ENCODE measurements around the gene JMJD8.
"Not testable (repeated sequence)": the region's sequence is repeated elsewhere in the genome, so short reads cannot be mapped to it uniquely, and the experiment has no call there.

Gene JMJD8

DNA sequence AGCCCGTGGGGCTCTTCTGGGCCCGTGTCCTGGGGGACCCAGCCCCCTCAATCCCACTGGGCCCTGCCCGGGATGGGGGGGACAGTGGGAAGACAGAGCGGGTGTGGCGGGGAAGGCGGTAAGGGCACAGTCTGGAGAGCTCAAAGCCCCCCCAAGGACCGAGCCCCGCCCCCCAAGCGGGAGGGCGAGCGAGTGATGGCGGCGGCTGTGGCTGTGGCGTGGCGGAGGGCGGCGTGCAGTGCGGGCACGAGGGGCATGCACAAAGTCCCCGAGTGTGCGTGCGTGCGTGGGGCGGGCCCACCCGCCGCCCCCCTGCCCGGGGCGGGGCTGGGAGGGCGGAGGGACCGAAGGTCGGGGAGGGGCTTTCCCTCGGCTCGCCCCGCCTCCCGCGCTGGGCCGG lies 9.6 kb upstream of the JMJD8 start:
- DNase-seq, result no peak

GRCh38 chr16:693364-693763 lies 9.2 kb upstream of the JMJD8 start:
- DNase-seq, result no peak

DNA sequence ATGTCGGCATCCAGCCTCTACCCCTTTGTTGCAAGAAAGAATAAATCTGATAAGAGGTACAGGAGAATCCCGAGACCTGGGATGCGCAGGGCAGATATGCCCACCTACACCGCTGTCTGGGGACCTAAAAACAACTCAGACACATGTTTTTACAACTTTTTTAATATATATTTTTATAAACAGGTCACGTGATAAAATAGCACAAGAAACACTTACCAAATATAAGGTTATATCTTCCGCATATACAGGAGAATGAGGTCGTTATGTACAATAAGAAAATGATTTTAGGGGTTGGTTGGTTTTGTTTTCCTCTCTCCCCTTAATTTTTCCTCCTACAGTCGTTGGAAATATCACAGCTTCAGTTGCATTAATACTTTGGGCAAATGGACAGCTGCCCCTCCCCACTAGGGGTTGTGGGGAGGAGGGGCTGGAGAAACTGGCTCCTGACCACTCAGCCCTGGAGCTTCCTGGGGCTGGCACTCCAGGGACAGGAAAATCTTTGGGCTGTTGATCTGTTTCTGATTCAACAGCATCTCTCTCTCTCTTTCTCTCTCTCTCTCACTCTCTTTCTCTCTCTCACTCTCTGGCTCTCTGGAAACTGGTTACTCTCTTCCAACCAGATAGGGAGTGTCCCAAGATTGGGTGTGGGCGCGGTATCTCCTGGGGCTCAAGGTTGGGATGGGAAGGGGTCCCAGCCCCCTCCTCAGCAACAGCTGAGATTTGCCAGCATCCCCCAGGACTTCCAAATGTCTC lies 8.4 kb upstream of the JMJD8 start:
- no peak for DNase-seq

- DNase-seq, result not testable (repeated sequence)
Observed at GRCh38 chr16:691242-691641, 7.1 kb upstream of the JMJD8 start.

GRCh38 chr16:689175-689897 lies 5.2 kb upstream of the JMJD8 start:
- DNase-seq, result no peak

DNA sequence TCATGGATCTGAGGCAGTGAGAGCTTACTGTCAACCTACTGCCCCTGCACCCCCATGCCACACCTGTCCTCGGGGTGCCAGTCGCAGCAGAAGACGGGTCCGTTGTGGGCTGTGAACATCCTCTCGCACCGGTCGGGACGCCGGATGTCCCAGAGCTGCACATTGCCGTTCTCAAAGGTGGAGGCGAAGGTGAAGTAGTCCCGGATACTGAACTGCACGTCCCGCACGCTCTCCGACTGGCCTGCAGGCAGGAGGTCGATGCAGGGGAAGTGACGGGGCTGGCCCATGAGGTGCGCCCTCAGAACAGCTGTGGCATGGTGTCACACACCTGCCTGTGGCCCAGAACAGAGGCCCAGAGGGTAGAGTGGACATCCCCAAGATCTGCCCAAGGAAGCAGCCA lies 3.4 kb upstream of the JMJD8 start:
- no peak for DNase-seq

DNA sequence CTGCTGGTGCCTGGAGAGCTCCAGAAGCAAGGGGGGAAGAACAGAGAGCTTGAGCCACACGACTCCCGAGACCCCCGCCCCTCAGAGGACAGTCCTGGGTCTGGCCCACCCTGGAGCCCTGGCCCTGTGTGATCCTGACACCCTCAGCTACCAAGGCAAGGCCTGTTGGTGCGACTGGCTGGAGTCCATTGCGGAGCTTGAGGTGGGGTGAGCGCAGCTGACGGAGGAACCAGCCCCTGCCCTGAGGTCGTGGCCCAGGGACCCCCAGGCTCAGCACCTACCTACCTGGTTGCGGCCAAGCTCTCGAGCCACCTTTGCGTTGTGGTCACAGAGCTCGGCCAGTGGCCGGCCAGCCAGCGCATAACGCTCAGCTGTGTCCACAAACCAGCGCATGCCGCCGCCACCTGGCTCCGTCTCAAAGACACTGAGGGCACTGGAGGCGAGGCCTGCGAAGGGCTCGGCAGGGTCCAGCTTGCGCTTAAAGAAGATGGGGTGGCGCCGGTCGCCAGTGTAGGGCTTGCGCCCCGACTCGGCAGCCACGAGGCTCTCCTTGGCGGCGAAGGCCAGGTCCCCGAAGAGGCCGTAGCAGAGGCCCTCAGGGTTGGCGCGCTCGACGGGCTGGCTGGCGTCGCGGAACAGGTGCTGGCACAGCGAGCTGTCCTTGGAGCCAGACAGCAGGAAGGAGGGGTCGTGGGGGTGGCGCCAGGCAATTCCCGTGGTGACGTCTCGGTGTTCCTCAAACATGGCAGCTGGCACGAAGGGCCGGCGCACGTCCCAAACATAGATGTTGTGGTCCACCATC lies 2.5 kb upstream of the JMJD8 start:
- no peak for DNase-seq

- DNase-seq, result peak in 2 of 56 donors; percentile 13 to 24
Observed at GRCh38 chr16:685967-686366, 1.8 kb upstream of the JMJD8 start.

DNA sequence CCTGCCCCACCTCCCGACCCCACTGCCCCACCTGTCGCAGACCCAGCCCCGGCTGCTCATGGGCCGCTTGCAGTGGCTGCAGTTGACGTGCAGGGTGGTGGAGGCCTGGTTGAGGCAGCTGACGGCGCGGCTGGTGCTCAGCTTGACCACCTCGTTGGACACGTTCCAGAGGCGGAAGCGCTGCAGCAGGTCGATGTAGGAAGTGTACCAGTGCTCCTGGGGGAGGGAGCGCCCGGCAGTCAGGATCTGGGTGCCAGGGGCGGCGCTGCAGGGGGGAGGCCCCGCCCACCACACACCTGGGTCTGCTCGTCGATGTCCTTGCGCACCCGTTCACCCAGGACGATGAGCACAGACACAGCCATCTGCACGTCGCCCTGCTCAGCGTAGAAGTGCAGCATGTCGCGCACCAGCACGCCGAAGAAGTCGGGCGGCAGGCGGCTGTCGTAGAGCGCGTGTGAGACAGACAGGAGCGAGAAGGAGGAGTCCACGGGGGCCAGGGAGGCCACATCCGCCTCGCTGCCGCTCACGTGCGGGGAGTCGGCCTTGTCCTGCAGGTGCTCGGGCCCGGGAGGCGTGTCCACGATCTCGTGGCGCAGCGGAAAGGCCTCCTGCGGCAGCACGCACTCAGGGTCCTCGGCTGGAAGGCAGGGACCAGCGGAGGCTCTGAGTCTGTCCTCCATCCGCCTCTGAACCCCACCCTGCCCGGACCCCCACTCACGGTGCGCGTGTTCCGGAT lies 995 bp upstream of the JMJD8 start:
- DNase-seq, result peak in 1 of 56 donors; percentile 41

GRCh38 chr16:683396-684070 lies 601 bp downstream of the JMJD8 start:
- DNase-seq, result peak in 1 of 56 donors; percentile 48

DNA sequence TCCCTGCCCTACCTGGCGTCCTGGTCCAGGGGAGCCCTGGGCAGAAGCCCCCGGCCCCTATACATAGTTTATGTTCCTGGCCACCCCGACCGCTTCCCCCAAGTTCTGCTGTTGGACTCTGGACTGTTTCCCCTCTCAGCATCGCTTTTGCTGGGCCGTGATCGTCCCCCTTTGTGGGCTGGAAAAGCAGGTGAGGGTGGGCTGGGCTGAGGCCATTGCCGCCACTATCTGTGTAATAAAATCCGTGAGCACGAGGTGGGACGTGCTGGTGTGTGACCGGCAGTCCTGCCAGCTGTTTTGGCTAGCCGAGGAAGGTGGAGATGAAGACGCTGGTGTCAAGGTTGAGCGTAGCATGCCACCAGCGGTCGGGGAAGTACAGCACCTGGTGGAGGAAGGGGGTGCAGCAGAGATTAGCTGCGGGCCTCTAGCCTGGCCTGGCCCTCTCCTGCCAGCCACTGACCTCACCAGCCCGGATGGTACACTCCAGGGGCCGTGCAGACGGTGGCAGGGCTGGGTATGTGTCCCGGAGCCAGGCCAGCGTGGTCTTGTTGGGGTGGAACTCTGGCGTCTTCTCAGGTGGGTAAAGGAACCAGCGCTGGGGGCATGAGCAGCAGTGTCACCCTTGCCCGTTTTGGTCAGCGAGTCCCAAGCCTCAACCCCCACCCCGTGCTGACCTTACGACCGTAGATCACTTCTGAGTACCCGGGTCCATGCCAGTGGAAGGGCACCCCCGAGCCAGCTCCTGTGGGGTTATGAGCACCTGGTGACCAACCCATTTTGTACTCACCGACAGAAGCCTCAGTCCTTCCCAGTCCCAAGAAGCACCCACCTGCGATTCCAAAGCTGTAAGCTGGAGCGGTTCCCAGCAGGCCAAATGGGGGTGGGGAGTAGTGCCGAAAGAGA lies 1.4 kb downstream of the JMJD8 start:
- DNase-seq, result no peak

DNA sequence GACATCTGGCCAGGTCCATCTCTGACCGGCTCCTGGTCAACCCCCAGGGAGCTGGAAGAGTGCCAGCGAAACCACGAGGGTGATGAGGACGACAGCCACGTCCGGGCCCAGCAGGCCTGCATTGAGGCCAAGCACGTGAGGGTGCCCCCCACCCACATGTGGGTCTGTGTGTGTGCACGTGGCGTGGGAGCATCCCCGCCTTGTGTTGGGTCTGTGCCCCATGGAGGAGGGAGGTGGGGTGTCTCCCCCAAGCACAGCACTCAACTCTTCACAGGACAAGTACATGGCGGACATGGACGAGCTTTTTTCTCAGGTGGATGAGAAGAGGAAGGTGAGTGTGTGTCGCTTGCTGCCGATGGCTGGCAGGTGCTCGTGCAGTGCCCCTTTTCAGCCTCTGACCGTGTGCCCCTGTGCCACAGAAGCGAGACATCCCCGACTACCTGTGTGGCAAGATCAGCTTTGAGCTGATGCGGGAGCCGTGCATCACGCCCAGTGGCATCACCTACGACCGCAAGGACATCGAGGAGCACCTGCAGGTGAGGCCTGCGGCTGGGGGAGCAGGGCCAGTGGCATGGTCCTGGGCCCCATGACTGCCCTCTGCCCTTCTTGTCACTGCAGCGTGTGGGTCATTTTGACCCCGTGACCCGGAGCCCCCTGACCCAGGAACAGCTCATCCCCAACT lies 2.2 kb downstream of the JMJD8 start:
- peak in 1 of 56 donors; percentile 22 for DNase-seq

- peak in 2 of 56 donors; percentile 8 to 18 for DNase-seq
Observed at GRCh38 chr16:680967-681745, 3.0 kb downstream of the JMJD8 start.

GRCh38 chr16:680625-680945 lies 3.5 kb downstream of the JMJD8 start:
- no peak for DNase-seq

GRCh38 chr16:679814-680624 lies 4.1 kb downstream of the JMJD8 start, which contains the start of gene STUB1:
STUB1 (plus strand) TSS chr16:680410; CDS start chr16:680526, 116 bp downstream.
- peak in 55 of 56 donors; percentile 60 to 97 (median 86) for DNase-seq

GRCh38 chr16:678858-679813 lies 5.0 kb downstream of the JMJD8 start:
- peak in 31 of 56 donors; percentile 8 to 80 (median 61) for DNase-seq

Measured in amygdala (tissue), 56 donors.